NCI-H69 (cell line): ENCODE results near the gene OSBPL7.

Source experiments
- DNase-seq: peaks from one replicate; lab custom pipeline; 2025; lab: John Stamatoyannopoulos, UW

Gene OSBPL7

GRCh38 chr17:47763913-47764582, 57.5 kb downstream of the OSBPL7 start:
- no peak for DNase-seq

- DNase-seq = no peak
Observed at GRCh38 chr17:47762728-47763127, 58.9 kb downstream of the OSBPL7 start.

- DNase-seq = no peak
Observed at GRCh38 chr17:47760409-47761140, 61.0 kb downstream of the OSBPL7 start.

- DNase-seq = no peak
Observed at GRCh38 chr17:47757386-47757785, 64.2 kb downstream of the OSBPL7 start.
